HL-60/S4 (cell line): ENCODE results near the gene PRDM16.

ENCODE experiments used
- in situ Hi-C: fragments of 300-500 bp; cut with MboI; formaldehyde crosslinking; loops from 2 replicates; pipeline ENCODE4 v1.14.3; 2022; ENCODE audit warnings: low sequenced_read_pairs

The PRDM16 gene

DNA sequence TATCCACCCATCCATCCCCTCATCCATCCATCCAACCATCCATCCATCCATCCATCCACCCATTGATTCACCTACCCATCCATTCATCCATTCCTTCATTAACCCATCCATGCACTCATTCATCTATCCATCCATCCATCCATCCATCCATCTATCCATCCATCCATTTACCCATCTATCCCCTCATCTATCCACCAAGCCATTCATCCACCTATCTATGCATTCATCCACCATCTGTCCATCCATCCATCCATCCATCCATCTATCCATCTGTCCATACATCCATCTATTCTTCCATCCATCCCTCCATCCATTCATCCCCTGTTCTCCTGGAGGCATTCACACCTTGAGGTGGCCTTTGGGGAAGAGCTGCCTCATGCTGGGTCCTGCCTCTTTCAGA, 107.0 kb downstream of the PRDM16 start:
- in situ Hi-C loops, result no loop called here

DNA sequence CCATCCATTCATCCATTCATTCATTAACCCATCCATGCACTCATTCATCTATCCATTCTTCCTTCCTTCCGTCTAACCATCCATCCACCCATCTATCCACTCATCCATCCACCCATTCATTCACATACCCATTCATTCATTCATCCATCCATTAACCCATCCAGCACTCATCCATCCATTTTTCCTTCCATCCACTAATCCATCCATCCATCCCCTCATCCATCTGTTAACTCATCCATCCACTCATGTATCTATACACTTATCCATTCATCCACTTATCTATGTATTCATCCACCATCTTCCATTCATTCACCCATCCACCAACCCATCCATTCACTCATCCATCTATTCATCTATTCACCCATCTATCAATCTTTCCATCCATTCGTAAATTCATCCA, 107.8 kb downstream of the PRDM16 start:
- in situ Hi-C loops, result no loop called here

DNA sequence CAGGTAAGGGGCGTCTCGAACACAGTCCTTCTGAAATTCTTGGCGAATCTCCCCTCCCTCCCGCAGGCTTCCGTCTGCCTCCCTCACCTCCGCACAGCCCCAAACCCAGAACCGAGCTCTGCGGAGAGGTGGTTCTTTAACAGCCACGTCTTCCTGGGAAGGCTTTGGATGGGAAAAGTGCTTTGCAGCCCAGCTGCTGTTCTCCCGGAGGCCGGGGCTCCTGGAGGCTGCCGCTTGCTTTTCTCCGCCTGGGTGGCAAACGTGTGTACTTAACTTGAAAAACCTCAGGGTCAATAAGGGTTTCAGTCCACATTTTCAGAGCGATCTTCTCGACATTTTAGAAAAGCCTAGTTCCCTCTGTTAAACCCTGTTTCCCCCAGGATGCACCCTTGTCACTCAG, 109.3 kb downstream of the PRDM16 start:
- in situ Hi-C loops, result no loop called here

GRCh38 chr1:3179471-3179870, 110.5 kb downstream of the PRDM16 start:
- in situ Hi-C loops, result no loop called here

DNA sequence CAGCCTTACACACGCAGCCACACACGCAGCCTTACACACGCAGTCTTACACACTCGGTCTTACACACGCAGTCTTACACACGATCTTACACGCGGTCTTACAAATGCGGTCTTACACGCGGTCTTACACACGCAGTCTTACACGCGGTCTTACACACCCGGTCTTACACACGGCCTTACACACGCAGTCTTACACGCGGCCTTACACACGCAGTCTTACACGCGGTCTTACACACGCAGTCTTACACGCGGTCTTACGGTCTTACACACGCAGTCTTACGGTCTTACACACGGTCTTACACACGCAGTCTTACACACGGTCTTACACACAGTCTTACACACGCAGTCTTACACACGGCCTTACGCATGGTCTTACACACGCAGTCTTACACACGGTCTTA, 111.9 kb downstream of the PRDM16 start:
- in situ Hi-C loops, result no loop called here

DNA sequence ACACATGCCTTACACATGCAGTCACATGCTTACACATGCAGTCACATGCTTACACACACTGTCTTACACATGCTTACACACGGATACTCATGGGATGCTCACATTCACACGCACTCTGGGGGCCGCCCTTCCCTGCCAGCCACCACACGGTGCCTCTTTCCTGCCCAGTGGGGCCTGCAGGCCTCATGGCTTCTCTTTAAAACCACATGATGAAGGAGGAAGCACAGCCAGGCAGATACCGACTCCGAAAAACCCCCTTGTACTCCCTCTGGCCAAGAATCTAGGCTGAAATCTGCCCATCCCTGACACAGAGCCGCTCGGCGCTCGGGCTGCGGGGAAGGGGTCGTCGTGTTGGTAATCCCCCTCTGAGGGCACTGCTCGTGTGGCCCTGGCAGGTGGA, 113.0 kb downstream of the PRDM16 start:
- in situ Hi-C loops, result no loop called here

- in situ Hi-C loops, result no loop called here
Observed at GRCh38 chr1:3183411-3183810, 114.4 kb downstream of the PRDM16 start.

DNA sequence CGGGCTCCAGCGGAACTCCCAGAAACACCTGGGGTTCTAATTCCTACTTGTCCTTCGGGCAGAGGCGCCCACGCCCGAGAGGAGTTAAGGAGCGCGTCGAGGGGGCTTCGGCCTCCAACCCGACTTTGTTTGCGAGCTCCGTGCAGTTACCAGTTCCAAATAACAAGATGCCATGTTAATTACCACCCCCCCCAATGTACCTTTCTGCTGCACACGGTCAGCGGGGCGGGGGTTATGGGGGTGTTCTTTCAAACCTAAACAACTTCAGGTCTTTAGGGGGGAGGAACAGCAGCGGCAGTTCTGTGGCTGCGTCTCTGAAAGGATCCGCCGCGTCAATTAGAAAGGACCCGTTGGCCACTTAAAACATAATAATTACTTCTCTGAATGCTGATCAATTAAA, 114.8 kb downstream of the PRDM16 start:
- in situ Hi-C loops, result no loop called here

DNA sequence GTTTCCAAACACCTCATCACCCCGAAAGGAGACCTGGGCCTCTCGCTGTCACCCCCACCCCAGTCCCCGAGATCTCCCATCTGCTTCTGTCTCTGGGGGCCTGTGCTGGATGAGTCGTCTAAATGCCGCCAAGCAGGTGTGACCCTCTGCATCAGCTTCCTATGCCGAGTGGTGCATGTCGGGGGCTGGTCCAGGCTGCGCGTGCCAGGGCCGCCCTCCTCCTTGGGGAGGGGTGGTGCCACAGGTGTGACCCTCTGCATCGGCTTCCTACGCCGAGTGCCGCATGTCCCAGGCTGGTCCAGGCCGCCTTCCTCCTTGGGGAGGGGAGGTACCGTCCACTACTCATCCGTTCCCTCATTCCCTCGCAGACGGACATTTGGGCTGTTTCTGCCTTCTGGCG, 115.7 kb downstream of the PRDM16 start:
- in situ Hi-C loops, result no loop called here

DNA sequence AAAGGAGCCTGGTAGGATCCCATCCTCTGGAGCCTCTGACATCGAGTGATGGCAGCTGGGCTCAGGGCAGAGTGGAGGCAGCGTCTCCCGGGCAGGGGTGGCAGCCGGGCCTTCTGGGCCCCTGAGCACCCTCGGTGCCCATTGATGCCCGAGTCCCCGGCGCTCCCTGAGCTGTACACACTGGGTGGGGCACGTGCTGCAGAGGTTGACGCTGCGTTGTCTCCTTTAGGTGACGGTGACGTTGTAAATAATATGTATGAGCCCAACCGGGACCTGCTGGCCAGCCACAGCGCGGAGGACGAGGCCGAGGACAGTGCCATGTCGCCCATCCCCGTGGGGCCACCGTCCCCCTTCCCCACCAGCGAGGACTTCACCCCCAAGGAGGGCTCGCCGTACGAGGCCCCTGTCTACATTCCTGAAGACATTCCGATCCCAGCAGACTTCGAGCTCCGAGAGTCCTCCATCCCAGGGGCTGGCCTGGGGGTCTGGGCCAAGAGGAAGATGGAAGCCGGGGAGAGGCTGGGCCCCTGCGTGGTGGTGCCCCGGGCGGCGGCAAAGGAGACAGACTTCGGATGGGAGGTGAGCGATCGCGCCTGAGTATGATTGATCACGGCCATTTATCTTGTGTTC, 117.0 kb downstream of the PRDM16 start:
- in situ Hi-C loops, result no loop called here

- in situ Hi-C loops, result no loop called here
Observed at GRCh38 chr1:3186526-3186921, 117.5 kb downstream of the PRDM16 start.

- in situ Hi-C loops, result no loop called here
Observed at GRCh38 chr1:3187415-3188149, 118.6 kb downstream of the PRDM16 start.

- in situ Hi-C loops, result no loop called here
Observed at GRCh38 chr1:3188150-3188971, 119.4 kb downstream of the PRDM16 start.

DNA sequence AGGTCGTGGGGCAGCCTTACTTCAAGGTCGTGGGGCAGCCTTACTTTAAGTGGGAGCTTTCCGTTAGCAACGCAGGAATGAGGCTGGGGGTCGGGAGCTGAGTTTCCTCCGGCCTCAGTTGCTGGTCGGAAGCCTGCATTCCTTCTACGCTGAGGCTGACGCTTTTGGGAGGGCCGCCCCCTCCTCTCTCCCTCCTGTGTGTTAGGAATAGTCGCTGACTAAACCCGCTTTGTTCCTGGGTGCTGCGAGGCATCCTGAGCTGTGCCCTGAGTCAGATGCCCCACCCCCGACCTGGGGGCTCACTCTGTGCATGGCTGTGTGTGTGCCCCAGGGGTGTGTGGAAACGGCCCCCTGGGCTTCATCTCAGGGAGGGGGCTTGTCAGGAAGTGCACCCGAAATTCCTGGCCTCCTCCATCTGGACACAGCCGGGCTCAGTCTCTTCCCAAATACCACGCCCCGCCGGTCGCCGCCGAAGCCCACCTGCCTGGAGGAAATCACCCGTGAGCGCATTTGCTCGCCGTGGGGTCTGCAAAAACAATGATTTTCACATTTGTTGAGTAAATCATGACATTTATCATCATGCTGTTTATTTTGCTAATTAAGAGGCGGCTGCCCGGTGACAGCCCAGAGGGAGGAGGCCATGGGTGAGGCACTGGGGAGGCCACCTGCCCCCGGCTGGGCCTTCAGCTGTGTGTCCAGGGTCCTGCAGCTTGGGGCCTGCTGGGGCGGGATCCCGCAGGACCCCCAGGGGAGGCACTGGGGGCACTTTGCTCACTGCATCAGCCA, 121.4 kb downstream of the PRDM16 start:
- in situ Hi-C loops, result no loop called here

GRCh38 chr1:3192361-3192760, 123.4 kb downstream of the PRDM16 start:
- in situ Hi-C loops, result no loop called here

DNA sequence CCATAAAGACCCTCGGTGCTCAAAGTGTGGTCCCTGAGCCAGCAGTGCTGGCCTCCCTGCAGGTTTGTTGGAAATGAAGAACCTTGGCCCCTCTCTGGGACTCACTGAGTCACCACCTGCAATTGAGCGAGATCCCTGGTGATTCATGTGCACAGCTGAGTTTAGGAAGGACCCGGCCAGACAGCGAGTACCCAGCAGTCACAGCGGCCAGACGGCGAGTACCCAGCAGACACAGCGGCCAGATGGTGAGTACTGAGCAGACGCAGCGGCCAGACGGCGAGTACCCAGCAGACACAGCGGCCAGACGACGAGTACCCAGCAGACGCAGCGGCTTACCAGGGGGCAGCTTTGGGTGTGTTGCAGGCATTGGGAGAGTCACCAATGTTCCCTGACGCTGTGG, 123.8 kb downstream of the PRDM16 start:
- in situ Hi-C loops, result no loop called here

- in situ Hi-C loops, result no loop called here
Observed at GRCh38 chr1:3193811-3194210, 124.8 kb downstream of the PRDM16 start.

DNA sequence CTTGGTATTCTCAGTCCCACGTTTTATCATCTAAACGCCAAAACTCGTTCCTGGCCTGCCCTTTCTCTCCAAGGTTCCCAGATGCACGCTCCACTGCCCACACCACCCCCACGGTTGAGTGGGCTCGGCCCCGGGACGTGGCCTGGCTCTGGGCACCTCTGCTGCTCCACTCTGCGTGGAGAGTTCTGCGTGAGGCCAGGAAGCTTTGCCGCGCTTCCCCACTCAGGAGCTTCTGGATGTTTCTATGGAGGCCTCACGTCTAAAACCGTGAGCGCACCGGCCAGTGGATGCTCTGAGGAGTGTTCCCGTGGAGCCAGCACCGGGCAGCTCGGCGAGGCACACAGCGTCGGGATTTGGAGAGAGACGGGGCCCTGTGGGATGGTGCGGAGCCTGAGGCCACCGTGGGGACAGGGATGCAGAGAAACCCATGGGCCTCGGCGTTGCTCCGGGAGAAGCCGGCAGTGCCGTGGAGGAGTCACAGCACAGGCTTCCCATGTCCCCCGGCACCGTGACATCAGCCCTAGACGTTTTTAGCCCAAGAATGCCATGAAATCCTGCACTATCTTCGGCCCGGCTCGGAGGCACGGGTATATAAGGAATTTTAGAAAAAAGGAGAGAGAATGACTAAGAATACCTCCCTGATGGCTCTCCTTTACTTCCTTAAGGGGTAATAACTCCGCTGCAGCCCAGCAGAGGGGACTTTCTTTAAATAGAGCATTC, 125.9 kb downstream of the PRDM16 start:
- in situ Hi-C loops, result no loop called here

DNA sequence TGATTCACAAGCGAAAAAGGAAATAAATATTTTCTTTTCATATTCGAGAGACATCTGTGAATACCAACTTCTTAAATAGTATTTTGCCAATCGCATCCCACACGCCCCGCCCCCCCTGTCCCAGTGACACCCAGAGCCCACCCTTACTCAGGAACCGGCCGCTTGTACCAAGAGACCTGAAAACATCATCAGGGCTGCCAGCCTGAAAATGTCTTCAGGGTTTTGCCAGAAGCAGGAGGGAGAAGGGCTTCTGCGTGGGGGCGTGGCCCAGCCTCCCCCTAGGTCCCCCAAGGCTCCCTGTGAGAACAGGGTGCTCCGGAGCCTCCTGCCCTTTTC, 126.4 kb downstream of the PRDM16 start:
- in situ Hi-C loops, result no loop called here

- in situ Hi-C loops, result no loop called here
Observed at GRCh38 chr1:3195966-3196515, 127.0 kb downstream of the PRDM16 start.
